GM06990 (cell line): ENCODE measurements around the gene C11orf21.
A peak's percentile ranks its signal among the peaks of the same experiment; 100 is the strongest.

Experiments used
- DNase-seq: peaks from one replicate; pipeline ENCODE4 v3.0.0-alpha.2; 2011; ENCODE audit not compliant: insufficient read length; ENCODE audit errors: extremely low read depth
- H3K27me3 ChIP-seq: replicated peaks from 2 replicates; pipeline ENCODE4 v1.6.0; 2011; ENCODE audit warnings: low read length; ENCODE audit not compliant: control insufficient read depth, insufficient read depth
- H3K36me3 ChIP-seq: 2 replicates; pipeline ENCODE4 v1.5.1; 2011; ENCODE audit warnings: low read length; ENCODE audit not compliant: control insufficient read depth, insufficient read depth
- H3K4me3 ChIP-seq: replicated peaks from 2 replicates; pipeline ENCODE4 v1.5.1; 2011; ENCODE audit warnings: low read depth, mild to moderate bottlenecking, control low read depth, low read length
- TF ChIP-seq, protein P1 (sequence below): IDR thresholded peaks from 2 replicates; pipeline ENCODE4 v1.5.1; 2011; ENCODE audit warnings: low read length, control low read depth, mild to moderate bottlenecking, inconsistent platforms; ENCODE audit not compliant: insufficient read depth, poor library complexity, severe bottlenecking

Gene C11orf21

GRCh38 chr11:2307501-2308331 lies 6.0 kb upstream of the C11orf21 start:
- DNase-seq, result no peak
- Histone ChIP-seq H3K27me3 (no peaks in the 10 kb centered on the region), H3K4me3 (no peak overlapping the region), H3K36me3 (no peaks in the 10 kb centered on the region)
- TF ChIP-seq, protein P1, sequence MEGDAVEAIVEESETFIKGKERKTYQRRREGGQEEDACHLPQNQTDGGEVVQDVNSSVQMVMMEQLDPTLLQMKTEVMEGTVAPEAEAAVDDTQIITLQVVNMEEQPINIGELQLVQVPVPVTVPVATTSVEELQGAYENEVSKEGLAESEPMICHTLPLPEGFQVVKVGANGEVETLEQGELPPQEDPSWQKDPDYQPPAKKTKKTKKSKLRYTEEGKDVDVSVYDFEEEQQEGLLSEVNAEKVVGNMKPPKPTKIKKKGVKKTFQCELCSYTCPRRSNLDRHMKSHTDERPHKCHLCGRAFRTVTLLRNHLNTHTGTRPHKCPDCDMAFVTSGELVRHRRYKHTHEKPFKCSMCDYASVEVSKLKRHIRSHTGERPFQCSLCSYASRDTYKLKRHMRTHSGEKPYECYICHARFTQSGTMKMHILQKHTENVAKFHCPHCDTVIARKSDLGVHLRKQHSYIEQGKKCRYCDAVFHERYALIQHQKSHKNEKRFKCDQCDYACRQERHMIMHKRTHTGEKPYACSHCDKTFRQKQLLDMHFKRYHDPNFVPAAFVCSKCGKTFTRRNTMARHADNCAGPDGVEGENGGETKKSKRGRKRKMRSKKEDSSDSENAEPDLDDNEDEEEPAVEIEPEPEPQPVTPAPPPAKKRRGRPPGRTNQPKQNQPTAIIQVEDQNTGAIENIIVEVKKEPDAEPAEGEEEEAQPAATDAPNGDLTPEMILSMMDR, result no peak

GRCh38 chr11:2306877-2307500 lies 5.3 kb upstream of the C11orf21 start:
- DNase-seq, result no peak

GRCh38 chr11:2306452-2306823 lies 4.7 kb upstream of the C11orf21 start:
- TF ChIP-seq, protein P1, result no peak
- H3K4me3 ChIP-seq, result no peak overlapping the region
- no peaks in the 10 kb centered on the region for H3K27me3 ChIP-seq
- no peaks in the 10 kb centered on the region for H3K36me3 ChIP-seq
- DNase-seq, result no peak

More at GRCh38 chr11:2306877-2307500, 5.3 kb upstream of the C11orf21 start:
- Histone ChIP-seq H3K4me3 (no peak overlapping the region), H3K36me3 (no peaks in the 10 kb centered on the region), H3K27me3 (no peaks in the 10 kb centered on the region)
- TF ChIP-seq, protein P1, result no peak

DNA sequence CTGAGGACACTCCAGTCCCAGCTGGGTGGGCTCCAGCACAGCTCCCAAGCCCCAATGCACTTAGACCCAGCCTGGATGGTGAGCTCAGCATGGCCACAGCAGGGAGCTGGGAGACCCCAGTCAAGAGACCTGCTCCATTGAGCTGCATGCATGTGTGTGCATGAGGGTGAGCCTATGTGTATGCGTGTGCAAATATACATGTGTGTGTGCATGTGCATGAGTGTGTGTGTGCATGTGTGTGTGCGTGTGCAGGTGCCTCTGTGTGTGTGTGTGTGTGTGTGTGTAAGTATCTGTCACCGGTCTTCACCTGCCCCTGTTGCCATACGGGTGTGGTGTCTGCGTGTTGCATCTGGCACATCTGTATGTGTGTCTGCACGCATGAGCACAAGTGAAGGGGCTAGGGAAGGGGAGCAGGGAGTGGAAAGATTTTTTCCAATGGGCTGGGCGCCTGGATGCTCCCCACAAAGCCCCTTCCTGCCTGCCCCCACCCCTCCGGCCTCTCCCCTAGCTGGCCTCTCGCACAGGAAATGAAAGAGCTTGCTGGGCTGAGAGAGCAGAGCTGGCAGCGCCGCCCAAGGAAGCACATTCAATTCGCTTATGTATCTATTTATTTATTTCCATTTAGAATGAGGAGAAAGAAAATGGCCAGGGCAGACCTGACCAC lies 4.2 kb upstream of the C11orf21 start:
- no peak overlapping the region for H3K4me3 ChIP-seq
- DNase-seq, result no peak

GRCh38 chr11:2305140-2305778 lies 3.5 kb upstream of the C11orf21 start:
- no peak overlapping the region for H3K4me3 ChIP-seq
- DNase-seq, result peak; percentile 57
- TF ChIP-seq, protein P1, result peak; percentile 93
- no peaks in the 10 kb centered on the region for H3K36me3 ChIP-seq
- H3K27me3 ChIP-seq, result no peaks in the 10 kb centered on the region; the same call in 1 of the 2 replicates

More for the DNA sequence above, 4.2 kb upstream of the C11orf21 start:
- Histone ChIP-seq H3K27me3 (no peaks in the 10 kb centered on the region; the same call in 1 of the 2 replicates), H3K36me3 (no peaks in the 10 kb centered on the region)
- TF ChIP-seq, protein P1, result no peak
